Body of pancreas (tissue), 4 donors: ENCODE results near the gene FER. TPM values are rescaled to one million over a fixed set of nuclear protein-coding genes. Genes with fewer than 3 reads are reported as not detected.

Source experiments
- ATAC-seq: fragments of 150-250 bp; one replicate; pipeline ENCODE4 v1.9.1; 2016
- DNase-seq, 4 donors: peaks; one replicate each; pipeline ENCODE4 v3.0.0-alpha.2; 2019
- H3K27ac ChIP-seq, 4 donors: fragments of 200-600 bp; sonication (generic); 1 replicate in 3 of 4; 2 replicates in 1 of 4; pipeline versions ENCODE4 v1.5.1 to v1.6.1; 2016 to 2019; ENCODE audit warnings: mild to moderate bottlenecking in 1 of 4, mixed read lengths in 1 of 4, moderate library complexity in 1 of 4
- H3K27me3 ChIP-seq, 2 donors: fragments of 200-600 bp; sonication (generic); one replicate each; pipeline ENCODE4 v1.6.0; 2016; ENCODE audit warnings: mild to moderate bottlenecking in 1 of 2
- H3K36me3 ChIP-seq, 2 donors: fragments of 200-600 bp; sonication (generic); replicated peaks in 1 of 2; 2 replicates each; pipeline ENCODE4 v1.5.1; 2016; ENCODE audit warnings: low read depth in 2 of 2; ENCODE audit not compliant: insufficient read depth in 1 of 2
- H3K4me1 ChIP-seq: fragments of 200-600 bp; sonication (generic); one replicate; pipeline ENCODE4 v1.6.0; 2016
- H3K4me3 ChIP-seq, 2 donors: fragments of 200-600 bp; sonication (generic); 1 replicate in 1 of 2; 2 replicates in 1 of 2; pipeline ENCODE4 v1.5.1; 2016 to 2019
- H3K9me3 ChIP-seq, 3 donors: fragments of 200-600 bp; sonication (generic); 1 replicate in 2 of 3; 2 replicates in 1 of 3; pipeline ENCODE4 v1.5.1; 2016
- POLR2A ChIP-seq, 3 donors: fragments of 450-650 bp; IDR thresholded peaks; one replicate each; pipeline ENCODE4 v1.6.1; 2016; ENCODE audit warnings: antibody characterized with exemption in 3 of 3, mild to moderate bottlenecking in 2 of 3
- WGBS, 2 donors: methylation state at CpG; one replicate each; pipeline ENCODE4 v1.1.5; 2017; 5-methylcytosine and 5-hydroxymethylcytosine counted together
- intact Hi-C: fragments of 100-400 bp; cut with DNase I; formaldehyde crosslinking; loops from one replicate; pipeline ENCODE4 v1.15.1; 2023
- total RNA-seq, 2 donors: library from RNA; depleted of rRNA; stranded (reverse); fragments of >200 nt; gene quantifications; one replicate each; pipeline ENCODE4 v1.1.0, GENCODE V29; 2016
- TF ChIP-seq, protein P1 (sequence below), 7 experiments: fragments of 450-650 bp in 4 of 7; fragments of 200-600 bp in 3 of 7; sonication (generic) in 3 of 7; IDR thresholded peaks; one replicate each; pipeline ENCODE4 v1.5.1; 2016 to 2019; ENCODE audit warnings: antibody characterized with exemption in 7 of 7

The FER gene
- total RNA-seq, 2 donors from 2014 or later: 7.9 to 13.2 TPM

- intact Hi-C loops: no loop called here
- Histone ChIP-seq H3K4me3 (no peak overlapping the region), H3K27ac (no peak overlapping the region), H3K9me3 (no peaks in the 10 kb centered on the region), H3K36me3 (no peaks in the 10 kb centered on the region), H3K4me1 (no peaks in the 10 kb centered on the region), H3K27me3 (no peaks in the 10 kb centered on the region)
- WGBS, 2 donors: 92 to 95% methylated on average over 4 of the region's 4 CpGs
- ATAC-seq (no peak), DNase-seq (no peak)
- TF ChIP-seq POLR2A (IDR thresholded peaks at IDR 0.05): no peak
- TF ChIP-seq, protein P1, sequence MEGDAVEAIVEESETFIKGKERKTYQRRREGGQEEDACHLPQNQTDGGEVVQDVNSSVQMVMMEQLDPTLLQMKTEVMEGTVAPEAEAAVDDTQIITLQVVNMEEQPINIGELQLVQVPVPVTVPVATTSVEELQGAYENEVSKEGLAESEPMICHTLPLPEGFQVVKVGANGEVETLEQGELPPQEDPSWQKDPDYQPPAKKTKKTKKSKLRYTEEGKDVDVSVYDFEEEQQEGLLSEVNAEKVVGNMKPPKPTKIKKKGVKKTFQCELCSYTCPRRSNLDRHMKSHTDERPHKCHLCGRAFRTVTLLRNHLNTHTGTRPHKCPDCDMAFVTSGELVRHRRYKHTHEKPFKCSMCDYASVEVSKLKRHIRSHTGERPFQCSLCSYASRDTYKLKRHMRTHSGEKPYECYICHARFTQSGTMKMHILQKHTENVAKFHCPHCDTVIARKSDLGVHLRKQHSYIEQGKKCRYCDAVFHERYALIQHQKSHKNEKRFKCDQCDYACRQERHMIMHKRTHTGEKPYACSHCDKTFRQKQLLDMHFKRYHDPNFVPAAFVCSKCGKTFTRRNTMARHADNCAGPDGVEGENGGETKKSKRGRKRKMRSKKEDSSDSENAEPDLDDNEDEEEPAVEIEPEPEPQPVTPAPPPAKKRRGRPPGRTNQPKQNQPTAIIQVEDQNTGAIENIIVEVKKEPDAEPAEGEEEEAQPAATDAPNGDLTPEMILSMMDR (IDR thresholded peaks at IDR 0.05): no peak
Measured at GRCh38 chr5:109152565-109152964, 404.9 kb downstream of the FER start.

DNA sequence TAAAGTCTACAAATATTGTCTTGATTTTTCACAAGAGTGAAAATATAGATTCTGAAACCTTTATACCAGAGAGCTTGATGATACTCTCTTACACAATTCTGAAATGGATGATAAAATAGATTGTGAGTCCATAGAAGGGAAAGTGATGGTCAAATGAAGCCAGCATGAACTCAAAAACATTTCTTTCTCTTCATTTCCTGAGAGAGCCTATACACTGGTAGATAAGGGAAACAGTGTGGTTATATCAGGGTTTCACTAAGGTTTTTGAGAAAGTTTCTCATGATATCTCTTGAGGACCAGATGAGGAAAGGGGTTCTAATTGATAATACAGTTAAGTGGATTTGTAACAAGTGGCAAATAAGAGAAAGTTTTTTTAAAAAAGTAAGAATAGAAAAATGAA is 407.9 kb downstream of the FER start:
- ATAC-seq: no peak
- no peak for TF ChIP-seq POLR2A (IDR thresholded peaks at IDR 0.05)
- TF ChIP-seq, protein P1 (IDR thresholded peaks at IDR 0.05): no peak
- Histone ChIP-seq H3K27ac (no peak overlapping the region), H3K4me1 (no peaks in the 10 kb centered on the region), H3K27me3 (no peaks in the 10 kb centered on the region), H3K4me3 (no peak overlapping the region), H3K36me3 (no peaks in the 10 kb centered on the region), H3K9me3 (no peaks in the 10 kb centered on the region)
- intact Hi-C loops: no loop called here
- no peak for DNase-seq

- Histone ChIP-seq H3K9me3 (no peaks in the 10 kb centered on the region), H3K27ac (no peak overlapping the region), H3K27me3 (no peaks in the 10 kb centered on the region), H3K4me1 (no peaks in the 10 kb centered on the region), H3K4me3 (no peak overlapping the region), H3K36me3 (no peaks in the 10 kb centered on the region)
- ATAC-seq: no peak
- intact Hi-C loops: no loop called here
- TF ChIP-seq, protein P1 (IDR thresholded peaks at IDR 0.05): no peak
- no peak for TF ChIP-seq POLR2A (IDR thresholded peaks at IDR 0.05)
- no peak for DNase-seq
Measured at GRCh38 chr5:109156885-109157284, 409.2 kb downstream of the FER start.

- intact Hi-C loops: no loop called here
- H3K4me1 ChIP-seq: no peaks in the 10 kb centered on the region
- no peak overlapping the region for H3K27ac ChIP-seq
- DNase-seq: no peak
- 89 to 93% methylated on average over 3 of the region's 3 CpGs for WGBS, 2 donors
- no peaks in the 10 kb centered on the region for H3K27me3 ChIP-seq
- ATAC-seq: no peak
- no peak overlapping the region for H3K4me3 ChIP-seq
- H3K9me3 ChIP-seq: no peaks in the 10 kb centered on the region
- TF ChIP-seq, protein P1 (IDR thresholded peaks at IDR 0.05): no peak
- no peak for TF ChIP-seq POLR2A (IDR thresholded peaks at IDR 0.05)
- H3K36me3 ChIP-seq: no peaks in the 10 kb centered on the region
Measured at GRCh38 chr5:109160468-109160867, 412.8 kb downstream of the FER start.

DNA sequence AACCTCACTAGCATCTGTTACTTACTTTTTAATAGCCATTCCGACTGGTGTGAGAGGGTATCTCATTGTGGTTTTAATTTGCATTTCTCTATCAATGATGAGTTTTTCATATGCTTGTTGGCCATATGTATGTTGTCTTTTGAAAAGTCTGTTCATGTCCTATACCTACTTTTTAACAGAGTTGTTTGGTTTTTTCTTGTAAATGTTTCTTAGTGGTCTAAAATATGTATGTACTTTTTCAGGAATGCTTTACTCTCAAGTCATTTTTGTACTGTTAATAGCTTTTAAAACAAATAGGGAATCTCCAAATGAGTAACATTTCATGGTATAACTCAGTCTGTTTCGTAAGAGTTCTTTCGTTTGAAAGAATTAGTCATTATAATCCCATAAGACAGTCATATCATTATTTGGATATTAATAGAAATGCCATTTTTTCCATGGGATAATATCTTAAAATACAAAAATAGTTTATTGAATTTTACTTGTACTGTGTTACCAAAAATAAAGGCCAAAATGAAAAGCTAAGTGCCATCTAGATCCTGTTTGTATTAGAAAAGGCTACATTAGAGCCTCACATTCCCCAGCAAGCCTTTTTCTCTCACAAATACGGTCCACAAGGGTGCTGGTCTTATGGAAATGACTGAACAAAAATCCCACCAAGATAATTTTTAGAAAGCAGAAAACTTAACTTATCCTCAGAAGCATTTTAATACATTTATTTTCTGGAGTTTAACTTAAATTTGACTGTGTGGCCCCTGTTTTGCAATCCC is 414.4 kb downstream of the FER start:
- H3K27me3 ChIP-seq: no peaks in the 10 kb centered on the region
- H3K9me3 ChIP-seq: no peaks in the 10 kb centered on the region
- ATAC-seq: no peak
- H3K4me3 ChIP-seq: no peak overlapping the region
- no peak for DNase-seq
- H3K27ac ChIP-seq: no peak overlapping the region
- TF ChIP-seq POLR2A (IDR thresholded peaks at IDR 0.05): no peak
- TF ChIP-seq, protein P1 (IDR thresholded peaks at IDR 0.05): no peak
- intact Hi-C loops: no loop called here
- H3K36me3 ChIP-seq: no peaks in the 10 kb centered on the region
- no peaks in the 10 kb centered on the region for H3K4me1 ChIP-seq
- WGBS, 2 donors: 82 to 84% methylated on average over 4 of the region's 4 CpGs
